IPS-15b (cell line): ENCODE results near the gene RNF213.

Source experiments
- H3K27me3 ChIP-seq: one replicate; pipeline ENCODE4 v1.6.1; 2013; ENCODE audit warnings: low read length; ENCODE audit not compliant: control insufficient read depth, insufficient read depth
- H3K36me3 ChIP-seq: one replicate; pipeline ENCODE4 v1.6.1; 2013; ENCODE audit warnings: low read length; ENCODE audit not compliant: control insufficient read depth, insufficient read depth
- H3K4me1 ChIP-seq: one replicate; pipeline ENCODE4 v1.6.1; 2013; ENCODE audit warnings: mild to moderate bottlenecking, low read length; ENCODE audit not compliant: control insufficient read depth, insufficient read depth
- H3K4me3 ChIP-seq: one replicate; pipeline ENCODE4 v1.5.1; 2013; ENCODE audit warnings: low read depth, low read length
- H3K9ac ChIP-seq: one replicate; pipeline ENCODE4 v1.6.1; 2013; ENCODE audit warnings: low read depth, mild to moderate bottlenecking, low read length
- H3K9me3 ChIP-seq: one replicate; pipeline ENCODE4 v1.6.1; 2013; ENCODE audit warnings: mild to moderate bottlenecking, low read length; ENCODE audit not compliant: control insufficient read depth, insufficient read depth

RNF213 gene

GRCh38 chr17:80352991-80353665 is 92.5 kb downstream of the RNF213 start:
- Histone ChIP-seq H3K27me3 (no peaks in the 10 kb centered on the region), H3K36me3 (peaks cover 22% of the 10 kb centered on the region), H3K9me3 (no peaks in the 10 kb centered on the region), H3K4me3 (no peak overlapping the region), H3K9ac (no peak overlapping the region), H3K4me1 (no peaks in the 10 kb centered on the region)

GRCh38 chr17:80353718-80354275 is 93.1 kb downstream of the RNF213 start:
- H3K4me1 ChIP-seq, result no peaks in the 10 kb centered on the region
- H3K4me3 ChIP-seq, result no peak overlapping the region
- H3K9me3 ChIP-seq, result no peaks in the 10 kb centered on the region
- H3K9ac ChIP-seq, result no peak overlapping the region
- no peaks in the 10 kb centered on the region for H3K27me3 ChIP-seq
- H3K36me3 ChIP-seq, result peaks cover 15% of the 10 kb centered on the region

DNA sequence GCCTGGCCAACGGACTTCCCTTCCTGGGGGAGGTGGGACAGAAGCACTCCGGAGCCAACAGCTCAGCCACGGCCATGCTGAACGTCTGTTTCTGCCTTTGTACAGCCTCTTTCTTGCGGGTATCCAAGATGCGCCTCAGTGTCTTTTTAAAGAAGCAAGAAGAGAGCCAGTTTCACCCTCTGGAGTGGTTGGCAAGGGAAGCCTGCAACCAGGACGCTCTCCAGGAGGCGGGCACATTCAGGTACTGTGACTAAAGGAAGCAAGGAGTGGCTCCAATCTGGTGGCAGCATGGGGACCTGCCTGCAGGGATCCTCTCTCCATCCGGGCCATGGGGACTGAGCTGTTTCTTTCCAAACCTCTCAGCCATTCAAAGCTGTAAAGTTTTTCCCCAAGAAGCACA is 93.7 kb downstream of the RNF213 start:
- Histone ChIP-seq H3K4me3 (no peak overlapping the region), H3K27me3 (no peaks in the 10 kb centered on the region), H3K36me3 (peaks cover 14% of the 10 kb centered on the region), H3K9me3 (no peaks in the 10 kb centered on the region), H3K9ac (no peak overlapping the region), H3K4me1 (no peaks in the 10 kb centered on the region)

- Histone ChIP-seq H3K9ac (no peak overlapping the region), H3K9me3 (no peaks in the 10 kb centered on the region), H3K27me3 (no peaks in the 10 kb centered on the region), H3K36me3 (peaks cover 23% of the 10 kb centered on the region), H3K4me1 (no peaks in the 10 kb centered on the region), H3K4me3 (no peak overlapping the region)
Observed at GRCh38 chr17:80356231-80356856, 95.7 kb downstream of the RNF213 start.

- Histone ChIP-seq H3K27me3 (no peaks in the 10 kb centered on the region), H3K4me3 (no peak overlapping the region), H3K4me1 (no peaks in the 10 kb centered on the region), H3K9me3 (no peaks in the 10 kb centered on the region), H3K9ac (no peak overlapping the region), H3K36me3 (peaks cover 22% of the 10 kb centered on the region)
Observed at GRCh38 chr17:80358131-80358530, 97.5 kb downstream of the RNF213 start.

- Histone ChIP-seq H3K4me3 (no peak overlapping the region), H3K27me3 (no peaks in the 10 kb centered on the region), H3K9ac (no peak overlapping the region), H3K4me1 (no peaks in the 10 kb centered on the region), H3K36me3 (peaks cover 22% of the 10 kb centered on the region), H3K9me3 (no peaks in the 10 kb centered on the region)
Observed at GRCh38 chr17:80358861-80359260, 98.2 kb downstream of the RNF213 start.

DNA sequence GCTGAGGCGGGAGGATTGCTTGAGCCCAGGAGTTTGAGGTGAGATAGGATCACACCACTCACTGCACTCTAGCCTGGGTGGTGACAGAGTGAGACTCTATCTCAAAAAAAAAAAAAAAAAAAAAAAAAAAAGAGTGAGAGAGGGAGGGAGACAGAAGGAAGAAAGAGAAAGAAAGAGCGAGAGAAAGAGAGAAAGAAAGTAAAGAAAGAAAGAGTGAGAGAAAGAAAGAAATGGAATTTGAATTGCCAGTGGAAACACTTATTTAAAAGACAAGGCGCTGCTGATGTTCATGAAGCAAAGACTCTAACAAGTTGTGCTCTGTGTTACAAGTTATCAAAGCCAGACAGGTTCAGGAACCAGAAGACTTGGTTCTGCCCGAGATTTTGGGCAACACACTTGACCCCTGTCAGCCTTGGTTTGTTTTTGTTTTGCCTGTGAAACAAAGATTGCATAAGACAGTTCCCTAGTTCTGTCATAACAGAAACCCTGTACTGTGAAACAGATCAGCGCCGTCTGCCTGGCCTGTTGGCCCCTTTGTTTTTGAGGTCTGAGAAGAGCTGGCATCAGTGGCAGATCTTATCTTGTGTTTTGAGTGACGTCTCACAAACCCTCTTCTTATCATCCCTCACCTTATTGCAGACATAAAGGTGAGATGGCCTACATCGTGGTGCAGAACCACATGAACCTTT is 98.9 kb downstream of the RNF213 start:
- no peaks in the 10 kb centered on the region for H3K27me3 ChIP-seq
- peaks cover 26% of the 10 kb centered on the region for H3K36me3 ChIP-seq

DNA sequence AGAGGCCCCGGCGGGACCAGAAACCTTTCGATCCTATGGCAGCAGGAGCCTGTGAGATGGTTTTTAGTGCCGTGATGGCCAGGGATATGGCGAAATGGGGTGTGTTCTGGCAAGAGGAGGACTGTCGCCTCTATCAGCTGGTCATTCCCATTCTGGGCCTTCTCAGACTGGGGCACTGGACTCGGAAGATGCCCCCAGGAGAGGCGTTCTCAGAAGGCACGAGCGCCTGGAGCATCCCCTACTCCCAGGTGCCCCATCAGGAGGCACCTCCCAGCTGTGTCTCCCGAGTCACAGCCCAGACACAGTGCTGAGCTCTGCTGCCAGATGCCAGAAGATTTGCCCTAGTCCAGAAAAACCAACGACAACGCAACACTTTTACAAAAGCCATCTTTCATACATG is 99.7 kb downstream of the RNF213 start:
- H3K27me3 ChIP-seq, result no peaks in the 10 kb centered on the region
- H3K9ac ChIP-seq, result no peak overlapping the region
- no peak overlapping the region for H3K4me3 ChIP-seq
- H3K36me3 ChIP-seq, result peaks cover 35% of the 10 kb centered on the region
- H3K4me1 ChIP-seq, result no peaks in the 10 kb centered on the region
- H3K9me3 ChIP-seq, result no peaks in the 10 kb centered on the region

More for the DNA sequence above, 98.9 kb downstream of the RNF213 start:
- Histone ChIP-seq H3K9ac (no peak overlapping the region), H3K9me3 (no peaks in the 10 kb centered on the region), H3K4me1 (no peaks in the 10 kb centered on the region), H3K4me3 (no peak overlapping the region)

GRCh38 chr17:80361495-80362220 is 101.0 kb downstream of the RNF213 start:
- peaks cover 36% of the 10 kb centered on the region for H3K36me3 ChIP-seq

GRCh38 chr17:80362428-80363119 is 101.9 kb downstream of the RNF213 start:
- Histone ChIP-seq H3K4me3 (no peak overlapping the region), H3K36me3 (peaks cover 37% of the 10 kb centered on the region), H3K9me3 (no peaks in the 10 kb centered on the region), H3K27me3 (no peaks in the 10 kb centered on the region), H3K9ac (no peak overlapping the region), H3K4me1 (no peaks in the 10 kb centered on the region)

More at GRCh38 chr17:80361495-80362220, 101.0 kb downstream of the RNF213 start:
- Histone ChIP-seq H3K27me3 (no peaks in the 10 kb centered on the region), H3K9ac (no peak overlapping the region), H3K9me3 (no peaks in the 10 kb centered on the region), H3K4me1 (no peaks in the 10 kb centered on the region), H3K4me3 (no peak overlapping the region)

GRCh38 chr17:80363120-80363515 is 102.5 kb downstream of the RNF213 start:
- Histone ChIP-seq H3K9me3 (no peaks in the 10 kb centered on the region), H3K9ac (no peak overlapping the region), H3K4me3 (no peak overlapping the region), H3K27me3 (no peaks in the 10 kb centered on the region), H3K4me1 (no peaks in the 10 kb centered on the region), H3K36me3 (peaks cover 42% of the 10 kb centered on the region)
